Measurements from ENCODE around the gene SLC7A5.

- TF ChIP-seq POLR2AphosphoS5 (IDR thresholded peaks at IDR 0.05; ENCODE audit: low read depth, low read length): no peak
- TF ChIP-seq TCF7L2 (IDR thresholded peaks at IDR 0.05; ENCODE audit: low read depth, low read length): no peak
- peak; percentile 92 for TF ChIP-seq JUND (CRISPR knock-in tag; IDR thresholded peaks at IDR 0.05)
- TF ChIP-seq MXI1 (IDR thresholded peaks at IDR 0.05; ENCODE audit: borderline replicate concordance, low read depth, low read length): no peak
- no peak for TF ChIP-seq RELA (CRISPR knock-in tag; IDR thresholded peaks at IDR 0.05)
- TF ChIP-seq TBL1XR1 (IDR thresholded peaks at IDR 0.05; ENCODE audit: borderline replicate concordance, low read length, partially characterized antibody): no peak
- peak; percentile 43; the same call in 1 of the 2 replicates for TF ChIP-seq ERF (CRISPR knock-in tag; IDR thresholded peaks at IDR 0.05)
These were observed 60.0 kb downstream of the SLC7A5 start for GRCh38 chr16:87809150-87809902.
